Chondrocyte (in vitro differentiated cells): ENCODE measurements around the gene MTMR2. TPM values are rescaled to one million over a fixed set of nuclear protein-coding genes. Genes with fewer than 3 reads are reported as not detected.

Experiments
- DNase-seq: peaks from one replicate; pipeline ENCODE4 v3.0.0; 2021; ENCODE audit warnings: mixed read lengths, low spot score
- H3K27ac Mint-ChIP-seq: one replicate; pipeline ENCODE4 v1.8.0; 2021; ENCODE audit warnings: mild to moderate bottlenecking, moderate library complexity, mixed read lengths; ENCODE audit not compliant: unreplicated experiment
- H3K27me3 Mint-ChIP-seq: 2 replicates; pipeline ENCODE4 v1.8.0; 2021; ENCODE audit warnings: low read depth, mixed read lengths
- H3K36me3 Mint-ChIP-seq: 2 replicates; pipeline ENCODE4 v1.8.0; 2021; ENCODE audit warnings: low read depth, mixed read lengths
- H3K4me1 Mint-ChIP-seq: 2 replicates; pipeline ENCODE4 v1.8.0; 2021; ENCODE audit warnings: low read depth, mild to moderate bottlenecking, mixed read lengths
- H3K4me3 Mint-ChIP-seq: one replicate; pipeline ENCODE4 v1.8.0; 2021; ENCODE audit warnings: mild to moderate bottlenecking, moderate library complexity, mixed read lengths; ENCODE audit not compliant: unreplicated experiment
- H3K9me3 Mint-ChIP-seq: 2 replicates; pipeline ENCODE4 v1.8.0; 2021; ENCODE audit warnings: low read depth, mixed read lengths
- total RNA-seq: library from RNA; stranded (reverse); gene quantifications from 3 replicates; pipeline ENCODE4 v1.2.1, GENCODE V29; 2021
- TF ChIP-seq, protein P1 (sequence below): fragments of 200-600 bp; sonication (generic); IDR thresholded peaks from 2 replicates; pipeline ENCODE4 v1.5.0; 2021; ENCODE audit warnings: antibody characterized with exemption, mild to moderate bottlenecking, moderate library complexity

The MTMR2 gene
- total RNA-seq, 1 donor from 2014 or later: 52.1 TPM

DNA sequence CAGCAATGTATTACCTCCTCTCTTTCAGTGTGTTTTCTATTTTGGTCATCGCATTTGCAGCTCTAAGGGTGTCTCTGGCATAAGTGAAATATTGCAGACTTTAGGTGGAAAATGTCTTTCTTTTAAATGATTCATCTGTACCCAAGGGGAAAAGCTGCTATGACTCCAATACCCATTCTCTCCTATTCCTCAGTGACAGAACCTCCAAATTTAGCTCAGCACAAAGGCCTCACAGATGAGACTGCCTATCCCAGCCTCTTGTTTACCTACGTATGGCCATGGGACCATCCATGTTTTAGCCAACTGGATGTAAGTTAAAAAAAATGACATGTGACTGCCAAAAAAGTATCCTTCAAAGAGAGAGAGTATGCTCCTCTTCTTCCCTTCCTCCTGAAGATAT is 7.9 kb downstream of the MTMR2 start:
- Mint-ChIP-seq H3K27me3 (no peaks in the 10 kb centered on the region), H3K27ac (no peak overlapping the region), H3K4me3 (no peak overlapping the region), H3K36me3 (no peaks in the 10 kb centered on the region), H3K9me3 (no peaks in the 10 kb centered on the region), H3K4me1 (peaks cover 51% of the 10 kb centered on the region)
- no peak for DNase-seq
- TF ChIP-seq, protein P1, sequence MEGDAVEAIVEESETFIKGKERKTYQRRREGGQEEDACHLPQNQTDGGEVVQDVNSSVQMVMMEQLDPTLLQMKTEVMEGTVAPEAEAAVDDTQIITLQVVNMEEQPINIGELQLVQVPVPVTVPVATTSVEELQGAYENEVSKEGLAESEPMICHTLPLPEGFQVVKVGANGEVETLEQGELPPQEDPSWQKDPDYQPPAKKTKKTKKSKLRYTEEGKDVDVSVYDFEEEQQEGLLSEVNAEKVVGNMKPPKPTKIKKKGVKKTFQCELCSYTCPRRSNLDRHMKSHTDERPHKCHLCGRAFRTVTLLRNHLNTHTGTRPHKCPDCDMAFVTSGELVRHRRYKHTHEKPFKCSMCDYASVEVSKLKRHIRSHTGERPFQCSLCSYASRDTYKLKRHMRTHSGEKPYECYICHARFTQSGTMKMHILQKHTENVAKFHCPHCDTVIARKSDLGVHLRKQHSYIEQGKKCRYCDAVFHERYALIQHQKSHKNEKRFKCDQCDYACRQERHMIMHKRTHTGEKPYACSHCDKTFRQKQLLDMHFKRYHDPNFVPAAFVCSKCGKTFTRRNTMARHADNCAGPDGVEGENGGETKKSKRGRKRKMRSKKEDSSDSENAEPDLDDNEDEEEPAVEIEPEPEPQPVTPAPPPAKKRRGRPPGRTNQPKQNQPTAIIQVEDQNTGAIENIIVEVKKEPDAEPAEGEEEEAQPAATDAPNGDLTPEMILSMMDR: no peak

DNA sequence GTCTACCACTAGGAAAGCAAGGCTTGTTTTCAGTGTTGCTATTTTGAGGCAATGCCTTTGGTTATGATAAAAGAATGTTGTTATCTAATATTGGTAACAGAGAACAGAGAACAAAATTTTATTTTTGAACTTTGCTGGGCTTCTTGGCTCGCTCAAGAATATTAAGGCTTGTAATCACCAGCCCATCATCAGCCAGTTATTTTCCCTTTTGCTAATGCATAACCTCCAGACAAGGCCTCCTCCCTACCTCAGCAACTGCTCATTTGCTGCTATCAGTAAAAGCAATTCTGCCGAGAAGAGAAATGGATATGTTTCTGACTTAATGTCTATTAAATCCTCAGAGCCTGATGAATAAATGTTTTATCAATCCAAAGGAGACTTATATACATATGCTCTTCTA is 8.9 kb downstream of the MTMR2 start:
- H3K9me3 Mint-ChIP-seq: no peaks in the 10 kb centered on the region
- no peak overlapping the region for H3K27ac Mint-ChIP-seq
- peaks cover 51% of the 10 kb centered on the region for H3K4me1 Mint-ChIP-seq
- no peaks in the 10 kb centered on the region for H3K36me3 Mint-ChIP-seq
- H3K27me3 Mint-ChIP-seq: no peaks in the 10 kb centered on the region
- no peak for DNase-seq
- H3K4me3 Mint-ChIP-seq: no peak overlapping the region
- TF ChIP-seq, protein P1: no peak

DNA sequence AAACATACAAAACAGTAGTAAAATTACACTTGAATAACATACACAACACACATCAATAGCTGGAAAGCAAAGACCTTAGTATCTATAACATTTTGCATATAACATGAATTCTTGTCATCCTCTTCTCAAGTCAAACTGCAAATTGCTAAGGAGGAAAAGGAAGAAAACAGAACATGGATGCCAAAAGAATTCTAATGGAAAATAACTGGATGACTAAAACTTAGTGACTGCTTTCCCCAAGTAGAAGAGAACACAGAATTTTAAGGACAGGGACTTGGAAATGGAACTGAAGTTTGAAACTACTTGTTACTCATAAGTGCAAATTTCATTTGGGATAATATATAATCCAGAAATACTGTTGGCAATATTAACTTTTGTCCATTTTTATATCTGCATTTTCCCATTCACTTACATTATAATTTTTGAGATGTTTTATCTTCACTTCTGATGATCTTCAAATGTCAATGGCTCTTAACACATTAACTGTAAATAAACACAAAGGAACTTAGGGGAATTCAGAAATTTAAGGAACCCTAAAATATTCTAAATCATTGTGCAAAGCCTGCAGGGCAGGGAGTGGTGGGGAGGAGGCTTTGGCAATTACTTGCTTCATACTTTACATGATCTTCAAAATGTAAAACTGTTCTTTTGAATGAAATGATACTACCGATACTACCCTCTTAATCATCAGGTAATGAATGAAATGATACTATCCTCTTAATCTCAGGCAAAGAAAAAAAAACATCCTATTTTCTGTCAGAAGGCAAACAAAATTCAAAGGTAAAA is 9.9 kb downstream of the MTMR2 start:
- Mint-ChIP-seq H3K9me3 (no peaks in the 10 kb centered on the region), H3K4me3 (no peak overlapping the region)
- TF ChIP-seq, protein P1: no peak

DNA sequence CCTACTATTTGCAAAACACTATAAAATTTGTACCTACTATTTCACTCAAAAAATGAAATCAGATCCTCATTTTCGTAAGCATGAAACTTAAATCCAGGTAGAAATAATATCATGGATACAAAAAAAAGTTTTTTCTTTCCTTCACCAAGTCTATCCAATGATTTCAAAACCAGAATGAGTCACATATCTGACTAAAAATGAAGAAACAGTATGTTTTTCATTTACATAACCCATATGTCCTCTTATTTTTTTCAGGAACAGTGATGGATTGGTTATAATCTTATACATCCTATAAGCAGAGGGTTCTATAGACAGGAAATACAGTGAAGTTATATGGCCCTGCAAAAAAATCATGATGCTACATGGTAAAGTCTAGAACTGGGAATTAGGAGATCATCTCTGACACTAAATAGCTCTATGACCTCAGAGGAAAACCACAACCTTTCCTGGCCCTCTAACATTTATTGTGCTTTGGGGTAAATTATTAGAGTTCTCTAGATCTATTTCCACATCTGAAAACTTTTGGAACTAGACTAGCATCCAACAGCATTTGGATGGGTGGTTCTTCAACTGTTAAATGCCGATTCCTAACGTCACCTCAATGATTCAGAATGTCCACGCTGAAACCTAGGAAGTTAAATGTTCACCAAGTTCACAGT is 10.9 kb downstream of the MTMR2 start:
- peaks cover 48% of the 10 kb centered on the region for H3K4me1 Mint-ChIP-seq
- H3K9me3 Mint-ChIP-seq: peaks cover 1% of the 10 kb centered on the region
- no peak overlapping the region for H3K4me3 Mint-ChIP-seq
- DNase-seq: no peak
- no peak overlapping the region for H3K27ac Mint-ChIP-seq
- H3K27me3 Mint-ChIP-seq: no peaks in the 10 kb centered on the region
- TF ChIP-seq, protein P1: no peak
- H3K36me3 Mint-ChIP-seq: no peaks in the 10 kb centered on the region

More for the DNA sequence above, 9.9 kb downstream of the MTMR2 start:
- Mint-ChIP-seq H3K4me1 (peaks cover 42% of the 10 kb centered on the region), H3K36me3 (no peaks in the 10 kb centered on the region), H3K27me3 (no peaks in the 10 kb centered on the region), H3K27ac (peak overlapping the region; percentile 29)
- DNase-seq: no peak

DNA sequence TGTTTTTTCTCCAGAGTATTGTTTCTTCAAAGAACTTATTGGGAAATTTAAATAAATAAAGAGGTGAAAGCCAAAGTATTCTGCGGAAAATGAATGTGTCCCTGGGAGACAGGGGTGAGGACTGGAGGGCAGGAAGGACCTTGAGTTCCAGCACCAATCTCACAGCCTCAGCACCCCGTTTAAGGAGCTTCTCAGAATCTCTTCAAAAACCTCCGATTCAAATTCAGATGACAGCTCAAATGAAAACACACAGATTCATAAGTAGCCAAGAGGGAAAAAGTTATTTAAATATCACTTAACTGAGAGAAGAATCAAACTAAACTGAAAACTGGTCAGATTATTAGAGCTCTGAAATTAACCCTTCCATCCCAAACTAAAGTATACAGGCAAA is 12.5 kb downstream of the MTMR2 start:
- H3K4me3 Mint-ChIP-seq: no peak overlapping the region
- H3K27ac Mint-ChIP-seq: no peak overlapping the region
- TF ChIP-seq, protein P1: no peak
- H3K36me3 Mint-ChIP-seq: peaks cover 2% of the 10 kb centered on the region
- peaks cover 54% of the 10 kb centered on the region for H3K4me1 Mint-ChIP-seq
- H3K9me3 Mint-ChIP-seq: peaks cover 16% of the 10 kb centered on the region
- DNase-seq: no peak
- no peaks in the 10 kb centered on the region for H3K27me3 Mint-ChIP-seq
